ENCODE data around the gene BMPR1A.

BMPR1A gene

GRCh38 chr10:86956848-86957448 lies 200.5 kb downstream of the BMPR1A start:
- no peak for DNase-seq (ENCODE audit: low spot score)

- DNase-seq (ENCODE audit: low spot score), result no peak
Observed at GRCh38 chr10:86957471-86958115, 201.2 kb downstream of the BMPR1A start, which contains the start of gene MMRN2. Gene MMRN2 (minus strand): TSS chr10:86957615. CDS start chr10:86957541, 74 bp downstream.

- no peak for DNase-seq (ENCODE audit: low spot score)
Observed at GRCh38 chr10:86958116-86958900, 201.9 kb downstream of the BMPR1A start, which contains the start of gene SNCG. Gene SNCG (plus strand): TSS chr10:86958599. CDS start chr10:86958698, 99 bp downstream.

- DNase-seq (ENCODE audit: low spot score), result peak; percentile 55
Observed at GRCh38 chr10:86958901-86959736, 202.7 kb downstream of the BMPR1A start.

- DNase-seq (ENCODE audit: low spot score), result no peak
Observed at GRCh38 chr10:86959737-86960002, 203.3 kb downstream of the BMPR1A start.

GRCh38 chr10:86960003-86960862 lies 203.8 kb downstream of the BMPR1A start:
- peak; percentile 83 for DNase-seq (ENCODE audit: low spot score)

GRCh38 chr10:86960863-86961434 lies 204.5 kb downstream of the BMPR1A start:
- DNase-seq (ENCODE audit: low spot score), result no peak

- no peak for DNase-seq (ENCODE audit: low spot score)
Observed at GRCh38 chr10:86961481-86962091, 205.2 kb downstream of the BMPR1A start.

GRCh38 chr10:86962136-86962980 lies 205.9 kb downstream of the BMPR1A start:
- DNase-seq (ENCODE audit: low spot score), result peak; percentile 2

- no peak for DNase-seq (ENCODE audit: low spot score)
Observed at GRCh38 chr10:86962981-86963310, 206.5 kb downstream of the BMPR1A start.

- no peak for DNase-seq (ENCODE audit: low spot score)
Observed at GRCh38 chr10:86963341-86963919, 207.0 kb downstream of the BMPR1A start.

- DNase-seq (ENCODE audit: low spot score), result peak; percentile 2
Observed at GRCh38 chr10:86964061-86964846, 207.8 kb downstream of the BMPR1A start.

- DNase-seq (ENCODE audit: low spot score), result peak; percentile 3
Observed at GRCh38 chr10:86964847-86965190, 208.4 kb downstream of the BMPR1A start.

GRCh38 chr10:86965986-86966654 lies 209.7 kb downstream of the BMPR1A start:
- peak; percentile 0 for DNase-seq (ENCODE audit: low spot score)

GRCh38 chr10:86967481-86967941 lies 211.1 kb downstream of the BMPR1A start:
- DNase-seq (ENCODE audit: low spot score), result no peak

- DNase-seq (ENCODE audit: low spot score), result peak; percentile 57
Observed at GRCh38 chr10:86968271-86968993, 212.0 kb downstream of the BMPR1A start, which contains the start of gene ADIRF. Gene ADIRF (plus strand): TSS chr10:86968482. CDS start chr10:86968545, 63 bp downstream.

GRCh38 chr10:86968994-86969355 lies 212.6 kb downstream of the BMPR1A start:
- peak; percentile 25 for DNase-seq (ENCODE audit: low spot score)

Data from AG08396 (cell line).